ENCODE measurements around the gene SFXN4. TPM values are rescaled to one million over a fixed set of nuclear protein-coding genes. Genes with fewer than 3 reads are reported as not detected.

The SFXN4 gene
- total RNA-seq, 1 donor from 2014 or later = 26.8 TPM

DNA sequence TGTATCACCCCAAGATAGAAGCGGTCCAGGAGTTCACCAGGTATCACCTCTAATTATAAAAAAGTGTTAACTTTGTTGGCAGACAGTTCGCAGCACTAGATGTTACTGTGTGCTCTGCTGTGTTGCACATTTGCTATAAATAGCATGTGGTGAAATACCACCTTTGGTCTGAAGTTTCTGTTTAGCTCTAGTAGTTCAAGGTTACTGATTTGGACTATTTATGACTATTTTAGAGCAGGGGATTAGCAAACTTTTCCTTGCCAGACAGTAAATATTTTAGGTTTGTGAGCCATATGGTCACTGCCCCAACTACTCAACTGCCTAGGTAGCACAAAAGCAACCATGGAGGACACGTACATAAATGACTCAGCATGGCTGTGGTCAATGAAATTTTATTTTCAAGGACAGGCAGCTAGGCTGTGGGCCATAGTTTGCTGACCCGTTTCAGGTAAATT lies 45.1 kb downstream of the SFXN4 start:
- TF ChIP-seq CTCF (conservative IDR thresholded peaks at IDR 0.05) = no peak
- DNase-seq (ENCODE audit: extremely low spot score, unreplicated experiment) = no peak
- H3K36me3 Mint-ChIP-seq = peaks cover 11% of the 10 kb centered on the region
- no peak overlapping the region for H3K4me3 Mint-ChIP-seq
- no peaks in the 10 kb centered on the region for H3K27me3 Mint-ChIP-seq
- H3K9me3 Mint-ChIP-seq = no peaks in the 10 kb centered on the region
- H3K4me1 Mint-ChIP-seq (ENCODE audit: unreplicated experiment) = no peaks in the 10 kb centered on the region
- H3K27ac Mint-ChIP-seq = no peak overlapping the region

GRCh38 chr10:119119400-119119799 lies 46.1 kb downstream of the SFXN4 start:
- H3K4me1 Mint-ChIP-seq (ENCODE audit: unreplicated experiment) = no peaks in the 10 kb centered on the region
- TF ChIP-seq CTCF (conservative IDR thresholded peaks at IDR 0.05) = no peak
- H3K36me3 Mint-ChIP-seq = peaks cover 11% of the 10 kb centered on the region
- no peak for DNase-seq (ENCODE audit: extremely low spot score, unreplicated experiment)
- no peaks in the 10 kb centered on the region for H3K27me3 Mint-ChIP-seq
- no peaks in the 10 kb centered on the region for H3K9me3 Mint-ChIP-seq
- no peak overlapping the region for H3K4me3 Mint-ChIP-seq
- no peak overlapping the region for H3K27ac Mint-ChIP-seq

DNA sequence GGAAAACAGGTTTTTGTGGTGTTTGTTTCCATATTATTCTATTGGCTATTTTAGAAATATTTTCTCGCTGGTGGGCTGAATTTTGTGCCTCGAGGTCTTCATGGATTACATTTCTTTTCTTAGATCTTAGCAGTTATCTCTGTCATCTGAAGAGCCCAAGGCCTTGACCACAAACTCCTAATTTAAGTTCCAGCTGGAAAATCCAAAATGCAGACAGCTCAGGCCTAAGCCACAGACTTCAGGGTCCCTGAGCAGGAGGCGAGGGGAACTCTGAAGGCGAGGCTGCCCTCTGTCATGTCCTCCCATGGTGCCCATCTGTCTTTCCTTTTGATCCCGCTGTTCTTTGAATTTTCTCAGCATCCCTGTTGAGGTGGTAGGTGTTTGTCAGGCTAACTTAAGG lies 47.3 kb downstream of the SFXN4 start:
- Mint-ChIP-seq H3K4me3 (no peak overlapping the region), H3K9me3 (no peaks in the 10 kb centered on the region), H3K4me1 (ENCODE audit: unreplicated experiment) (no peaks in the 10 kb centered on the region), H3K27me3 (no peaks in the 10 kb centered on the region), H3K27ac (no peak overlapping the region), H3K36me3 (peaks cover 17% of the 10 kb centered on the region)
- no peak for TF ChIP-seq CTCF (conservative IDR thresholded peaks at IDR 0.05)
- DNase-seq (ENCODE audit: extremely low spot score, unreplicated experiment) = no peak

GRCh38 chr10:119116326-119116951 lies 49.1 kb downstream of the SFXN4 start:
- DNase-seq (ENCODE audit: extremely low spot score, unreplicated experiment) = no peak
- TF ChIP-seq CTCF (conservative IDR thresholded peaks at IDR 0.05) = no peak
- Mint-ChIP-seq H3K27me3 (no peaks in the 10 kb centered on the region), H3K27ac (no peak overlapping the region), H3K4me1 (ENCODE audit: unreplicated experiment) (no peaks in the 10 kb centered on the region), H3K4me3 (no peak overlapping the region), H3K36me3 (peaks cover 18% of the 10 kb centered on the region), H3K9me3 (no peaks in the 10 kb centered on the region)

- H3K27ac Mint-ChIP-seq = no peak overlapping the region
- H3K4me3 Mint-ChIP-seq = no peak overlapping the region
- no peak for DNase-seq (ENCODE audit: extremely low spot score, unreplicated experiment)
- TF ChIP-seq CTCF (conservative IDR thresholded peaks at IDR 0.05) = no peak
- peaks cover 18% of the 10 kb centered on the region for H3K36me3 Mint-ChIP-seq
- H3K27me3 Mint-ChIP-seq = no peaks in the 10 kb centered on the region
- H3K4me1 Mint-ChIP-seq (ENCODE audit: unreplicated experiment) = no peaks in the 10 kb centered on the region
- no peaks in the 10 kb centered on the region for H3K9me3 Mint-ChIP-seq
Measured at GRCh38 chr10:119115926-119116325, 49.6 kb downstream of the SFXN4 start.

Data from type B pancreatic cell (in vitro differentiated cells).